Gastrocnemius medialis (tissue), 4 donors: ENCODE results near the gene CLUH.

Experiments used
- POLR2A ChIP-seq, 2 donors: fragments of 450-650 bp; IDR thresholded peaks; one replicate each; pipeline ENCODE4 v1.6.1; 2017; ENCODE audit warnings: antibody characterized with exemption in 2 of 2, mild to moderate bottlenecking in 2 of 2, moderate library complexity in 2 of 2
- TF ChIP-seq, protein P1 (sequence below), 5 experiments: fragments of 450-650 bp in 3 of 5; fragments of 200-600 bp in 2 of 5; sonication (generic) in 2 of 5; IDR thresholded peaks in 4 of 5; conservative IDR thresholded peaks in 1 of 5; 1 replicate in 4 of 5; 2 replicates in 1 of 5; pipeline ENCODE4 v1.5.1; 2016 to 2019; ENCODE audit warnings: antibody characterized with exemption in 5 of 5, mild to moderate bottlenecking in 3 of 5, moderate library complexity in 3 of 5

DNA sequence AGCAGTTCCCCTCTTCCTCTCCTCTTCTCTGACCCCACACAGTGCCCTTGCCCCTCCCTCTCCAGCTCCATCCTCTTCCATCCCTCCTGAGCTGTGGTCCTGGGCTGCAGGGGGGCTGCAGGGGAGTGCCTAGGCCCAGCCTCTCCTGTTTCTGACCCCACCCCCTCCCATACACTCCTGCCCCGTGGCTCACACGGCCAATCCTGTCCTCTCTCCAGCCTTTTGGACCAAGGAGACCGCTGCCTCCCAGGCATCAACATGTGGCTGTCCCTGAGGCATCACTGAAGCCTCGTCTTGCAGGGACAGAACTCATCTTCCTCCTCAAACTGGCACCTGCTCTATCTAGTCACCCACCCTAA, 6.7 kb downstream of the CLUH start:
- TF ChIP-seq, protein P1, sequence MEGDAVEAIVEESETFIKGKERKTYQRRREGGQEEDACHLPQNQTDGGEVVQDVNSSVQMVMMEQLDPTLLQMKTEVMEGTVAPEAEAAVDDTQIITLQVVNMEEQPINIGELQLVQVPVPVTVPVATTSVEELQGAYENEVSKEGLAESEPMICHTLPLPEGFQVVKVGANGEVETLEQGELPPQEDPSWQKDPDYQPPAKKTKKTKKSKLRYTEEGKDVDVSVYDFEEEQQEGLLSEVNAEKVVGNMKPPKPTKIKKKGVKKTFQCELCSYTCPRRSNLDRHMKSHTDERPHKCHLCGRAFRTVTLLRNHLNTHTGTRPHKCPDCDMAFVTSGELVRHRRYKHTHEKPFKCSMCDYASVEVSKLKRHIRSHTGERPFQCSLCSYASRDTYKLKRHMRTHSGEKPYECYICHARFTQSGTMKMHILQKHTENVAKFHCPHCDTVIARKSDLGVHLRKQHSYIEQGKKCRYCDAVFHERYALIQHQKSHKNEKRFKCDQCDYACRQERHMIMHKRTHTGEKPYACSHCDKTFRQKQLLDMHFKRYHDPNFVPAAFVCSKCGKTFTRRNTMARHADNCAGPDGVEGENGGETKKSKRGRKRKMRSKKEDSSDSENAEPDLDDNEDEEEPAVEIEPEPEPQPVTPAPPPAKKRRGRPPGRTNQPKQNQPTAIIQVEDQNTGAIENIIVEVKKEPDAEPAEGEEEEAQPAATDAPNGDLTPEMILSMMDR (IDR thresholded peaks at IDR 0.05 in 4 of 5, conservative IDR thresholded peaks at IDR 0.05 in 1 of 5), result no peak
- TF ChIP-seq POLR2A (IDR thresholded peaks at IDR 0.05), result no peak
